HepG2 (cell line): ENCODE measurements around the gene PDP2. TPM values are rescaled to one million over a fixed set of nuclear protein-coding genes. Genes with fewer than 3 reads are reported as not detected.
A peak's percentile ranks its signal among the peaks of the same experiment; 100 is the strongest.

Source experiments
- ATAC-seq: fragments of 200-7000 bp; cut with Tn5 transposase; 3 replicates; pipeline ENCODE4 v1.9.1; 2020; ENCODE audit warnings: mild to moderate bottlenecking, moderate library complexity
- BruUV-seq: library from RNA; stranded (reverse); fragments of 400-500 nt; replicated peaks from 2 replicates; lab custom pipeline; 2021; lab: Mats Ljungman, UMichigan
- CTCF ChIA-PET: fragments of 300-600 bp; formaldehyde crosslinking; extraction: SDS; loops from one replicate; lab custom pipeline; 2021; ENCODE audit warnings: low total read pairs, inconsistent platforms, low intra/inter-chr PET ratio; lab: Yijun Ruan, JAX
- POLR2A ChIA-PET: fragments of 350-600 bp; sonication (Branson Sonifier 250); formaldehyde crosslinking; loops from one replicate; lab custom pipeline; 2020; ENCODE audit warnings: antibody characterized with exemption, inconsistent platforms; lab: Yijun Ruan, JAX
- DNase-seq: peaks from one replicate; pipeline ENCODE4 v3.0.0-alpha.2; 2015; ENCODE audit warnings: low spot score
- FAIRE-seq: peaks from 3 replicates; lab custom pipeline; 2011; peaks lifted over from hg19 to GRCh38; lab: Jason Lieb, UNC
- H2AFZ ChIP-seq: one replicate; pipeline ENCODE4 v1.6.1; 2011; ENCODE audit warnings: low read length, inconsistent platforms
- H3K27ac ChIP-seq: fragments of 300-600 bp; 3 replicates; pipeline ENCODE4 v1.8.0; 2011; ENCODE audit warnings: mixed run types, mild to moderate bottlenecking, mixed read lengths, low read length, inconsistent platforms; ENCODE audit not compliant: insufficient read depth; ENCODE audit errors: extremely low read length
- H3K27me3 ChIP-seq, 2 experiments: fragments of 200-600 bp in 1 of 2; 2 replicates in 1 of 2; 3 replicates in 1 of 2; pipeline versions ENCODE4 v1.6.0 to v1.8.0; 2011; ENCODE audit warnings: low read length in 2 of 2, mild to moderate bottlenecking in 2 of 2, moderate library complexity in 2 of 2, inconsistent platforms in 1 of 2; ENCODE audit not compliant: insufficient read depth in 2 of 2, control insufficient read depth in 1 of 2
- H3K36me3 ChIP-seq, 2 experiments: fragments of 200-600 bp in 1 of 2; replicated peaks in 1 of 2; 2 replicates in 1 of 2; 3 replicates in 1 of 2; pipeline versions ENCODE4 v1.5.1 to v1.8.0; 2011; ENCODE audit warnings: low read length in 2 of 2, inconsistent platforms in 1 of 2; ENCODE audit not compliant: insufficient read depth in 2 of 2, control insufficient read depth in 1 of 2
- H3K4me1 ChIP-seq: 2 replicates; pipeline ENCODE4 v1.5.1; 2012; ENCODE audit warnings: low read length, inconsistent platforms; ENCODE audit not compliant: insufficient read depth
- H3K4me2 ChIP-seq: 2 replicates; pipeline ENCODE4 v1.6.0; 2011; ENCODE audit warnings: low read depth, low read length, inconsistent platforms
- H3K4me3 ChIP-seq, 3 experiments: fragments of 200-600 bp in 1 of 3; sonication (generic), shearing (Covaris generic) in 1 of 3; replicated peaks in 1 of 3; 2 replicates each; pipeline ENCODE4 v1.5.1; 2011 to 2016; ENCODE audit warnings: low read length in 3 of 3, inconsistent platforms in 2 of 3, low read depth in 2 of 3, mild to moderate bottlenecking in 2 of 3, control low read depth in 1 of 3, mixed read lengths in 1 of 3; ENCODE audit not compliant: insufficient read depth in 1 of 3
- H3K79me2 ChIP-seq: one replicate; pipeline ENCODE4 v1.6.1; 2011; ENCODE audit warnings: low read length, inconsistent platforms; ENCODE audit not compliant: insufficient read depth
- H3K9ac ChIP-seq: 2 replicates; pipeline ENCODE4 v1.6.0; 2011; ENCODE audit warnings: mild to moderate bottlenecking, low read depth, low read length, inconsistent platforms; ENCODE audit not compliant: insufficient read depth
- H3K9me3 ChIP-seq: 2 replicates; pipeline ENCODE4 v1.5.1; 2012; ENCODE audit warnings: mild to moderate bottlenecking, low read length
- H4K20me1 ChIP-seq: 2 replicates; pipeline ENCODE4 v1.6.0; 2011; ENCODE audit warnings: inconsistent platforms, mild to moderate bottlenecking, low read length, moderate library complexity; ENCODE audit not compliant: insufficient read depth
- CTCF ChIP-seq: sonication (generic); formaldehyde crosslinking; IDR thresholded peaks from 2 replicates; pipeline ENCODE4 v1.5.0; 2020; ENCODE audit warnings: mild to moderate bottlenecking, missing genetic modification reagents, moderate library complexity
- EHMT2 ChIP-seq: fragments of 200-600 bp; sonication (generic); IDR thresholded peaks from 2 replicates; pipeline ENCODE4 v1.7.0; 2017; ENCODE audit warnings: antibody characterized with exemption, low read depth, low read length, borderline replicate concordance
- HINFP ChIP-seq: sonication (generic); formaldehyde crosslinking; IDR thresholded peaks from 2 replicates; pipeline ENCODE4 v1.4.0; 2020; ENCODE audit warnings: low read depth, mild to moderate bottlenecking, missing genetic modification reagents
- IRF2 ChIP-seq: IDR thresholded peaks from 2 replicates; pipeline ENCODE4 v1.6.1; 2018; ENCODE audit warnings: missing genetic modification reagents, missing compliant biosample characterization
- KDM2A ChIP-seq: sonication (generic); formaldehyde crosslinking; IDR thresholded peaks from 2 replicates; pipeline ENCODE4 v1.4.0; 2020; ENCODE audit warnings: low read depth, missing genetic modification reagents, borderline replicate concordance
- RAD21 ChIP-seq: fragments of 450-650 bp; formaldehyde crosslinking; IDR thresholded peaks from 2 replicates; pipeline ENCODE4 v1.5.0; 2020; ENCODE audit warnings: mild to moderate bottlenecking
- SMC3 ChIP-seq: IDR thresholded peaks from 2 replicates; pipeline ENCODE4 v1.6.1; 2011; ENCODE audit warnings: low read length, improper control_type of control experiment
- STAG1 ChIP-seq: sonication (generic); formaldehyde crosslinking; IDR thresholded peaks from 2 replicates; pipeline ENCODE4 v1.4.0; 2020; ENCODE audit warnings: missing genetic modification reagents
- XRCC5 ChIP-seq: fragments of 200-400 bp; formaldehyde crosslinking; optimal IDR thresholded peaks from 2 replicates; pipeline ENCODE3; 2017; ENCODE audit warnings: mild to moderate bottlenecking, low read length
- ZBTB37 ChIP-seq: sonication (generic); formaldehyde crosslinking; IDR thresholded peaks from 2 replicates; pipeline ENCODE4 v1.4.0; 2020; ENCODE audit warnings: mild to moderate bottlenecking, missing genetic modification reagents
- ZBTB7B ChIP-seq: sonication (generic); formaldehyde crosslinking; IDR thresholded peaks from 2 replicates; pipeline ENCODE4 v1.4.0; 2020; ENCODE audit warnings: missing genetic modification reagents
- ZNF792 ChIP-seq: IDR thresholded peaks from 2 replicates; pipeline ENCODE4 v1.6.1; 2016
- WGBS: methylation state at CpG from one replicate; pipeline ENCODE4 v1.1.6; 2017; ENCODE audit warnings: low lambda C conversion rate; 5-methylcytosine and 5-hydroxymethylcytosine counted together
- in situ Hi-C: cut with HindIII; loops from 2 replicates; pipeline ENCODE4 v1.10.0; 2017; ENCODE audit warnings: low pct_unique_long_range_greater_than_20kb; ENCODE audit not compliant: extremely low pct_ligation_motif_present
- intact Hi-C: fragments of 100-400 bp; cut with micrococcal nuclease; formaldehyde crosslinking; loops from one replicate; pipeline ENCODE4 v1.10.0; 2022; ENCODE audit not compliant: unreplicated experiment
- polyA plus RNA-seq, 8 experiments: library from polyadenylated mRNA; depleted of rRNA in 3 of 8; stranded (reverse) in 7 of 8; unstranded in 1 of 8; fragments of >200 nt; fragmentation: Illumina TruSeq in 4 of 8; extraction: Trizol in 4 of 8; gene quantifications; 2 replicates each; pipeline versions ENCODE4 v1.2.1 to v1.2.3, GENCODE V29; 2011 to 2016; ENCODE audit warnings: low read depth in 4 of 8, missing spikeins in 1 of 8, mixed read lengths in 1 of 8; ENCODE audit not compliant: insufficient read depth in 1 of 8
- total RNA-seq, 5 experiments: library from RNA; depleted of rRNA; stranded (reverse); fragments of >200 nt; fragmentation: Illumina TruSeq; extraction: Trizol; gene quantifications; 2 replicates each; pipeline ENCODE4 v1.2.3, GENCODE V29; 2016; ENCODE audit warnings: low read depth in 1 of 5

The PDP2 gene
- total and polyA plus RNA-seq, 2 of the 13 experiments (the other 11 are each of a cell fraction or from before 2014, with no cell fraction given): 12.8 to 15.8 TPM

GRCh38 chr16:66849021-66849420, 31.3 kb upstream of the PDP2 start (continued):
- no peak for TF ChIP-seq ZBTB37 (CRISPR knock-in tag)

- intact Hi-C loops: loop anchor here (10.0 kb wide), 1 partner anchor 95 kb away; the partner anchor contains the start of gene DYNC1LI2
- no peak overlapping the region for H3K4me2 ChIP-seq
- peaks cover 6% of the 10 kb centered on the region; the same call in 1 of the 2 replicates for H3K4me1 ChIP-seq
- no peak for FAIRE-seq
- DNase-seq: no peak
- no peak overlapping the region for H2AFZ ChIP-seq
- H3K36me3 ChIP-seq: no peaks in the 10 kb centered on the region
- ATAC-seq: peak; percentile 73
- no peak overlapping the region for H3K4me3 ChIP-seq
- TF ChIP-seq SMC3: peak; percentile 9; the same call in 1 of the 2 replicates
- no peak for TF ChIP-seq HINFP (CRISPR knock-in tag)
- peak; percentile 57 for TF ChIP-seq CTCF (CRISPR knock-in tag)
- peak; percentile 48; the same call in 1 of the 2 replicates for TF ChIP-seq ZBTB7B (CRISPR knock-in tag)
- TF ChIP-seq IRF2 (CRISPR knock-in tag): no peak
- TF ChIP-seq EHMT2: no peak
- TF ChIP-seq KDM2A: 0 out of 2 replicates have a peak, but pooled peaks have one; percentile 36
- 0 out of 2 replicates have a peak, but pooled peaks have one; percentile 51 for TF ChIP-seq ZNF792 (CRISPR knock-in tag)
- TF ChIP-seq XRCC5: peak; percentile 21
- peak; percentile 49 for TF ChIP-seq RAD21 (CRISPR knock-in tag)
- TF ChIP-seq STAG1 (CRISPR knock-in tag): peak; percentile 57
- H4K20me1 ChIP-seq: no peaks in the 10 kb centered on the region
- in situ Hi-C loops: no loop called here
- 8% methylated on average over 4 of the region's 4 CpGs for WGBS
- POLR2A ChIA-PET: interaction anchor here (1.6 kb wide), 1 partner anchor 19 kb away, joined by 4 read pairs; the partner anchor contains the start of gene NAE1
- peaks cover 7 to 65% of the 10 kb centered on the region in 2 experiments; a peak in 4 of 5 replicates for H3K27me3 ChIP-seq
- no peak overlapping the region for H3K9ac ChIP-seq
- no TSS peak for BruUV-seq
- CTCF ChIA-PET: no interaction called here
- H3K79me2 ChIP-seq: no peaks in the 10 kb centered on the region
- no peak overlapping the region for H3K27ac ChIP-seq
- H3K9me3 ChIP-seq: no peaks in the 10 kb centered on the region
Measured at GRCh38 chr16:66849549-66849948, 30.8 kb upstream of the PDP2 start.
